NB4 (cell line): ENCODE results near the gene VGLL1.

Experiments used
- CTCF ChIP-seq: IDR thresholded peaks from one replicate; pipeline ENCODE4 v1.5.1; 2012; ENCODE audit warnings: low read depth, low read length
- MYC ChIP-seq: IDR thresholded peaks from 2 replicates; pipeline ENCODE4 v1.6.1; 2011; ENCODE audit warnings: low read depth, low read length
- POLR2A ChIP-seq: IDR thresholded peaks from 2 replicates; pipeline ENCODE4 v1.6.1; 2011; ENCODE audit warnings: mild to moderate bottlenecking; ENCODE audit not compliant: insufficient read length; ENCODE audit errors: extremely low read depth
- TF ChIP-seq, protein P1 (sequence below): IDR thresholded peaks from 2 replicates; pipeline ENCODE4 v1.6.1; 2011; ENCODE audit warnings: low read depth, low read length

DNA sequence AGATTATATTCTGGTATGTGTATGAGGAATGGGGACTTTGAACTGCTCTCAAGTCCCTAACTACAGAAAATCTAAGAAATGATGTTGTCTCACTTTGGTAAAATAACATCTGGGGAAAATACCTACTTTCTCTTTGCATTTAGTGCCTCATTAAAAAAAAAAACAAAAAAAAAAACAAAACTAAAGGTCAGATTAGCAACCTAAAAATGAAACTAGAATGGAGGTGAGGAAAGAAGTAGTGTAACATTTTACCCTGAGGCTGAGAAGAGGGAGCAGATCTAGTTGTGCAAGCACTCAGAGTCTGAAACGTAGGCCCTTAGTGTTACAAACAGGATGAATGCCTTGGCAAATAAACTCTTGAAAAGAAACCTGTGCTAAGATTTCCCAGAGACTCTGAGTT, 56.0 kb downstream of the VGLL1 start:
- TF ChIP-seq MYC (no peak), CTCF (no peak), POLR2A (no peak)
- TF ChIP-seq, protein P1, sequence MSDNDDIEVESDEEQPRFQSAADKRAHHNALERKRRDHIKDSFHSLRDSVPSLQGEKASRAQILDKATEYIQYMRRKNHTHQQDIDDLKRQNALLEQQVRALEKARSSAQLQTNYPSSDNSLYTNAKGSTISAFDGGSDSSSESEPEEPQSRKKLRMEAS: no peak
